HL-60 (cell line): ENCODE results near the gene PIP5K1B.

Experiments
- DNase-seq, 2 experiments: peaks; one replicate each; pipeline ENCODE4 v3.0.0-alpha.2; 2010 to 2020; ENCODE audit warnings: low read depth in 1 of 2, low spot score in 1 of 2
- H3K27ac ChIP-seq: fragments of 250-450 bp; sonication (Bioruptor Pico); replicated peaks from 2 replicates; pipeline ENCODE4 v1.5.1; 2020; ENCODE audit warnings: mild to moderate bottlenecking, moderate library complexity
- H3K27me3 ChIP-seq: fragments of 250-450 bp; sonication (Bioruptor Pico); 2 replicates; pipeline ENCODE4 v1.5.1; 2021; ENCODE audit warnings: mild to moderate bottlenecking, moderate library complexity; ENCODE audit not compliant: insufficient read depth, poor library complexity, severe bottlenecking
- H3K4me3 ChIP-seq: replicated peaks from 2 replicates; pipeline ENCODE4 v1.5.1; 2011; ENCODE audit warnings: mild to moderate bottlenecking, control low read depth, low read length; ENCODE audit not compliant: insufficient read depth
- GABPA ChIP-seq: IDR thresholded peaks from 2 replicates; pipeline ENCODE4 v1.6.1; 2012; ENCODE audit warnings: low read depth
- POLR2AphosphoS5 ChIP-seq: IDR thresholded peaks from 2 replicates; pipeline ENCODE4 v1.6.1; 2012; ENCODE audit warnings: low read depth
- SPI1 ChIP-seq: IDR thresholded peaks from 2 replicates; pipeline ENCODE4 v1.6.1; 2012; ENCODE audit warnings: low read depth, mild to moderate bottlenecking, borderline replicate concordance
- TF ChIP-seq, protein P1 (sequence below): IDR thresholded peaks from 2 replicates; pipeline ENCODE4 v1.6.1; 2012; ENCODE audit warnings: low read depth; ENCODE audit not compliant: insufficient replicate concordance
- TF ChIP-seq, protein P2 (sequence below): IDR thresholded peaks from one replicate; pipeline ENCODE4 v1.5.1; 2011; ENCODE audit warnings: low read length, control low read depth, inconsistent platforms; ENCODE audit not compliant: insufficient read depth

PIP5K1B gene

DNA sequence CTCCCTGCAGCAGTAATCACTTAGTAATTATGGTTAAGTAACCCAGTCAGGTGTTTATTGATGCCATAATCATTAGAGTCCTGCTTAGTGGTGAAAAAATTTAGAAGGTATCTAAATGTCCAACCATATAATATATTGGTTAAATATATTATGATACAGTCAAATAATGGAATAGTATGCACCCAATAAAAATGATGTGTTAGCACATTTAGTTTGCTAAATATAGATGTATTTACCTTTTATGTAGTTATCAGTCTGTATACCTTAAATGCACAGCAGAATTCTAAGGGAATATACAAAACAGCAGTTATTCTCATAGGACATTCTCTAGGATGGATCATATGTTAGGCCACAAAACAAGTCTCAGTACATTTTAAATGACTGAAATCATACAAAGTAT lies 218.4 kb downstream of the PIP5K1B start:
- TF ChIP-seq, protein P1, sequence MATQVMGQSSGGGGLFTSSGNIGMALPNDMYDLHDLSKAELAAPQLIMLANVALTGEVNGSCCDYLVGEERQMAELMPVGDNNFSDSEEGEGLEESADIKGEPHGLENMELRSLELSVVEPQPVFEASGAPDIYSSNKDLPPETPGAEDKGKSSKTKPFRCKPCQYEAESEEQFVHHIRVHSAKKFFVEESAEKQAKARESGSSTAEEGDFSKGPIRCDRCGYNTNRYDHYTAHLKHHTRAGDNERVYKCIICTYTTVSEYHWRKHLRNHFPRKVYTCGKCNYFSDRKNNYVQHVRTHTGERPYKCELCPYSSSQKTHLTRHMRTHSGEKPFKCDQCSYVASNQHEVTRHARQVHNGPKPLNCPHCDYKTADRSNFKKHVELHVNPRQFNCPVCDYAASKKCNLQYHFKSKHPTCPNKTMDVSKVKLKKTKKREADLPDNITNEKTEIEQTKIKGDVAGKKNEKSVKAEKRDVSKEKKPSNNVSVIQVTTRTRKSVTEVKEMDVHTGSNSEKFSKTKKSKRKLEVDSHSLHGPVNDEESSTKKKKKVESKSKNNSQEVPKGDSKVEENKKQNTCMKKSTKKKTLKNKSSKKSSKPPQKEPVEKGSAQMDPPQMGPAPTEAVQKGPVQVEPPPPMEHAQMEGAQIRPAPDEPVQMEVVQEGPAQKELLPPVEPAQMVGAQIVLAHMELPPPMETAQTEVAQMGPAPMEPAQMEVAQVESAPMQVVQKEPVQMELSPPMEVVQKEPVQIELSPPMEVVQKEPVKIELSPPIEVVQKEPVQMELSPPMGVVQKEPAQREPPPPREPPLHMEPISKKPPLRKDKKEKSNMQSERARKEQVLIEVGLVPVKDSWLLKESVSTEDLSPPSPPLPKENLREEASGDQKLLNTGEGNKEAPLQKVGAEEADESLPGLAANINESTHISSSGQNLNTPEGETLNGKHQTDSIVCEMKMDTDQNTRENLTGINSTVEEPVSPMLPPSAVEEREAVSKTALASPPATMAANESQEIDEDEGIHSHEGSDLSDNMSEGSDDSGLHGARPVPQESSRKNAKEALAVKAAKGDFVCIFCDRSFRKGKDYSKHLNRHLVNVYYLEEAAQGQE, result no peak
- TF ChIP-seq SPI1 (no peak), GABPA (no peak), POLR2AphosphoS5 (no peak)
- TF ChIP-seq, protein P2, sequence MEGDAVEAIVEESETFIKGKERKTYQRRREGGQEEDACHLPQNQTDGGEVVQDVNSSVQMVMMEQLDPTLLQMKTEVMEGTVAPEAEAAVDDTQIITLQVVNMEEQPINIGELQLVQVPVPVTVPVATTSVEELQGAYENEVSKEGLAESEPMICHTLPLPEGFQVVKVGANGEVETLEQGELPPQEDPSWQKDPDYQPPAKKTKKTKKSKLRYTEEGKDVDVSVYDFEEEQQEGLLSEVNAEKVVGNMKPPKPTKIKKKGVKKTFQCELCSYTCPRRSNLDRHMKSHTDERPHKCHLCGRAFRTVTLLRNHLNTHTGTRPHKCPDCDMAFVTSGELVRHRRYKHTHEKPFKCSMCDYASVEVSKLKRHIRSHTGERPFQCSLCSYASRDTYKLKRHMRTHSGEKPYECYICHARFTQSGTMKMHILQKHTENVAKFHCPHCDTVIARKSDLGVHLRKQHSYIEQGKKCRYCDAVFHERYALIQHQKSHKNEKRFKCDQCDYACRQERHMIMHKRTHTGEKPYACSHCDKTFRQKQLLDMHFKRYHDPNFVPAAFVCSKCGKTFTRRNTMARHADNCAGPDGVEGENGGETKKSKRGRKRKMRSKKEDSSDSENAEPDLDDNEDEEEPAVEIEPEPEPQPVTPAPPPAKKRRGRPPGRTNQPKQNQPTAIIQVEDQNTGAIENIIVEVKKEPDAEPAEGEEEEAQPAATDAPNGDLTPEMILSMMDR, result no peak
- H3K27me3 ChIP-seq, result no peaks in the 10 kb centered on the region
- H3K27ac ChIP-seq, result no peak overlapping the region
- H3K4me3 ChIP-seq, result no peak overlapping the region
- DNase-seq, result no peak

DNA sequence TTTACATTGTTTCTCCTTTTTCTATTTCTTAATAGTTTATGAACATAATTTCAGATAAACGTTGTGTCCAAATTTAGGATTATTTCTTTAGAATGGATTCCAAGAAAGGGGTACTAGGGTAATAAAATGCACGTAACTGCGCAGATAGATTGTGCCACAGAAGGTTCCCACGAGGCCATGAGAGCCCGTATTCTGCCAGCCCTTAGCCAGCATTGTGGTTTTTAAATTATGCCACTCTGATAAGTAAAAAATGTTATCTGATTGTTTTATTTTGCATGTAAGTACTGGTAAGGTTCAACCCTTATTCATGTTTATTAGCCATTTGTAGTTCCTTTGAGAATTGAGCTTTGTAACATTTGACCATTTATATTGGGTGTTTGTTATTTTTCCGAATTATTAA lies 220.1 kb downstream of the PIP5K1B start:
- TF ChIP-seq POLR2AphosphoS5, result no peak
- no peak for TF ChIP-seq SPI1
- TF ChIP-seq, protein P2, result no peak
- no peak for TF ChIP-seq GABPA
- TF ChIP-seq, protein P1, result no peak
- DNase-seq, result no peak
- Histone ChIP-seq H3K27ac (no peak overlapping the region), H3K4me3 (no peak overlapping the region), H3K27me3 (no peaks in the 10 kb centered on the region)

DNA sequence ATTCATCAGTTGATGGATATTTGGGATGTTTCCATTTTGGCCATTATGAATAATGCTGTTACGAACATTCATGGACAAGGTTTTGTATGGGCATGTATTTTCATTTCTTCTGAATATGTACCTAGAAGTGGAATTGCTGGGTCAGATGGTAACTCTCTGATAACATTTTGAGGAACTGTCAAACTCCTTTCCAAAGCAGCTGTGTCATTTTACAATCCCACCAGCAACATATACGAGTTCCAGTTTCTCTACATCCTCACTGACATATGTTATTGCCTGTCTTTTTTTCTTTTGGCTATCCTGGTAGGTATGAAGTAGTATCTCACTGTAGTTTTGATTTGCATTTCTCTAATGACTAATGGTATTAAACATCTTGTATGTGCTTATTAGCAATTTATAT lies 222.1 kb downstream of the PIP5K1B start:
- no peak overlapping the region for H3K27ac ChIP-seq
- H3K27me3 ChIP-seq, result no peaks in the 10 kb centered on the region
- DNase-seq, result no peak
- TF ChIP-seq SPI1, result peak; percentile 36; the same call in 1 of the 2 replicates
- TF ChIP-seq POLR2AphosphoS5, result no peak
- no peak overlapping the region for H3K4me3 ChIP-seq

DNA sequence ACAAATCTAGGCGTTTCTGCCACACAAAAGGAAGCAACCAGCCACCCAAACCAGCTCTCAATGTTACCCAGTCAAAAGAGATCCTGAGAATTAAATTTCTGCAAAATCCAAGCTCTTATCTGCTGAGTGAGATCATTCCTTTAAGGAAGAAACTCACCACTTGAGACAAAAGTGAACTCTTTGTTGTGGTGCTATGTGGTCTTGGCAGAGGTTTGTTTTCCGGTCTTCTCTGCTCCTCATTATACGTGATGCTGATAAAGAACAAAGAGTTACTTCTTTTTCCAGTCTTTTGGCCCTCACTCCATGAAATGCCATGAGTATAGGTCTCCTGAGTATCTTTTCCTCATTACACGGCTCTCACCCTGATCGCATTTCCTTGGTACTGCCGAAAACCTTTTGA lies 226.8 kb downstream of the PIP5K1B start:
- Histone ChIP-seq H3K27ac (no peak overlapping the region), H3K27me3 (no peaks in the 10 kb centered on the region), H3K4me3 (no peak overlapping the region)
- DNase-seq, result no peak
- TF ChIP-seq, protein P1, result no peak
- TF ChIP-seq, protein P2, result no peak
- TF ChIP-seq POLR2AphosphoS5 (no peak), SPI1 (no peak), GABPA (no peak)
